HEK293 (cell line): ENCODE measurements around the gene CFAP70.

Source experiments
- CTCF ChIA-PET: fragments of 350-600 bp; formaldehyde crosslinking; extraction: SDS; loops from one replicate; lab custom pipeline; 2021; ENCODE audit warnings: antibody characterized with exemption; lab: Yijun Ruan, JAX
- POLR2A ChIA-PET: fragments of 300-600 bp; formaldehyde crosslinking; extraction: SDS; loops from one replicate; lab custom pipeline; 2020; ENCODE audit warnings: antibody characterized with exemption, inconsistent platforms; lab: Yijun Ruan, JAX
- H3K27ac ChIP-seq: fragments of 200-500 bp; sonication (Bioruptor generic); 2 replicates; pipeline ENCODE4 v1.5.1; 2014; ENCODE audit warnings: low read depth, low read length, control low read depth, inconsistent platforms; ENCODE audit errors: extremely low read depth
- H3K36me3 ChIP-seq, 2 experiments: fragments of 200-500 bp in 1 of 2; sonication (Bioruptor generic) in 1 of 2; 1 replicate in 1 of 2; 2 replicates in 1 of 2; pipeline ENCODE4 v1.5.1; 2014 to 2017; ENCODE audit warnings: inconsistent platforms in 2 of 2, low read length in 2 of 2; ENCODE audit not compliant: control insufficient read depth in 2 of 2, insufficient read depth in 1 of 2
- H3K4me1 ChIP-seq: fragments of 200-500 bp; sonication (Bioruptor generic); 2 replicates; pipeline ENCODE4 v1.5.1; 2014; ENCODE audit warnings: mild to moderate bottlenecking, low read length, inconsistent platforms; ENCODE audit not compliant: control insufficient read depth, insufficient read depth
- H3K4me3 ChIP-seq: 2 replicates; pipeline ENCODE4 v1.5.1; 2011; ENCODE audit warnings: low read depth, mild to moderate bottlenecking, control low read depth, low read length, moderate library complexity
- H3K9me3 ChIP-seq: fragments of 200-500 bp; sonication (Bioruptor generic); 2 replicates; pipeline ENCODE4 v1.5.1; 2014; ENCODE audit warnings: low read depth, low read length, inconsistent platforms; ENCODE audit not compliant: control insufficient read depth, insufficient read depth
- EGR2 ChIP-seq: fragments of 450-650 bp; formaldehyde crosslinking; IDR thresholded peaks from 2 replicates; pipeline ENCODE4 v1.5.1; 2016; ENCODE audit warnings: low read depth, missing biosample characterization, missing genetic modification characterization
- GLI2 ChIP-seq: fragments of 450-650 bp; formaldehyde crosslinking; IDR thresholded peaks from 2 replicates; pipeline ENCODE4; 2017; ENCODE audit warnings: missing biosample characterization, missing genetic modification characterization, low read depth, borderline replicate concordance
- GLIS2 ChIP-seq: fragments of 450-650 bp; formaldehyde crosslinking; IDR thresholded peaks from 2 replicates; pipeline ENCODE4 v1.5.1; 2016; ENCODE audit warnings: missing biosample characterization, missing genetic modification characterization
- HOXA7 ChIP-seq: sonication (generic); formaldehyde crosslinking; IDR thresholded peaks from 2 replicates; pipeline ENCODE4 v1.8.1; 2022; ENCODE audit warnings: missing genetic modification reagents, borderline replicate concordance
- KLF8 ChIP-seq: fragments of 450-650 bp; formaldehyde crosslinking; IDR thresholded peaks from 2 replicates; pipeline ENCODE4 v1.5.1; 2016; ENCODE audit warnings: missing biosample characterization, missing genetic modification characterization
- OSR2 ChIP-seq: fragments of 450-650 bp; formaldehyde crosslinking; IDR thresholded peaks from 2 replicates; pipeline ENCODE4 v1.5.1; 2016; ENCODE audit warnings: missing biosample characterization, missing genetic modification characterization
- ZNF138 ChIP-seq: fragments of 450-650 bp; formaldehyde crosslinking; IDR thresholded peaks from 2 replicates; pipeline ENCODE4 v1.5.1; 2016; ENCODE audit warnings: missing biosample characterization, missing genetic modification characterization, borderline replicate concordance
- ZNF19 ChIP-seq: fragments of 450-650 bp; formaldehyde crosslinking; IDR thresholded peaks from 2 replicates; pipeline ENCODE4; 2016; ENCODE audit warnings: missing biosample characterization, missing genetic modification characterization, low read depth
- ZNF202 ChIP-seq: fragments of 450-650 bp; formaldehyde crosslinking; IDR thresholded peaks from 2 replicates; pipeline ENCODE4 v1.5.1; 2016; ENCODE audit warnings: missing biosample characterization, missing genetic modification characterization, borderline replicate concordance
- ZNF426 ChIP-seq: fragments of 450-650 bp; formaldehyde crosslinking; IDR thresholded peaks from 2 replicates; pipeline ENCODE4 v1.5.1; 2017; ENCODE audit warnings: missing biosample characterization, missing genetic modification characterization, mild to moderate bottlenecking, inconsistent platforms, moderate library complexity
- ZNF521 ChIP-seq: fragments of 450-650 bp; formaldehyde crosslinking; IDR thresholded peaks from 2 replicates; pipeline ENCODE4 v1.5.1; 2017; ENCODE audit warnings: missing biosample characterization, mild to moderate bottlenecking, missing genetic modification characterization
- ZNF555 ChIP-seq: fragments of 450-650 bp; formaldehyde crosslinking; conservative IDR thresholded peaks from 2 replicates; pipeline ENCODE4 v1.5.1; 2017; ENCODE audit warnings: missing biosample characterization, mild to moderate bottlenecking, missing genetic modification characterization, inconsistent platforms
- ZNF585B ChIP-seq: fragments of 450-650 bp; formaldehyde crosslinking; IDR thresholded peaks from 2 replicates; pipeline ENCODE4 v1.5.1; 2016; ENCODE audit warnings: missing biosample characterization, missing genetic modification characterization
- ZNF660 ChIP-seq: fragments of 450-650 bp; IDR thresholded peaks from 2 replicates; pipeline ENCODE4 v1.5.1; 2018; ENCODE audit warnings: missing biosample characterization, mild to moderate bottlenecking, missing genetic modification characterization
- ZNF76 ChIP-seq: fragments of 450-650 bp; formaldehyde crosslinking; IDR thresholded peaks from 2 replicates; pipeline ENCODE4; 2016; ENCODE audit warnings: low read depth, missing biosample characterization, missing genetic modification characterization, borderline replicate concordance
- TF ChIP-seq, protein P1 (sequence below): fragments of 450-650 bp; formaldehyde crosslinking; IDR thresholded peaks from 2 replicates; pipeline ENCODE4 v1.5.1; 2016; ENCODE audit warnings: missing biosample characterization, missing genetic modification characterization
- TF ChIP-seq, protein P2 (sequence below): fragments of 450-650 bp; formaldehyde crosslinking; IDR thresholded peaks from 2 replicates; pipeline ENCODE4 v1.5.1; 2016; ENCODE audit warnings: missing biosample characterization, missing genetic modification characterization
- TF ChIP-seq, protein P3 (sequence below): fragments of 450-650 bp; formaldehyde crosslinking; IDR thresholded peaks from 2 replicates; pipeline ENCODE4 v1.5.1; 2016; ENCODE audit warnings: missing biosample characterization, missing genetic modification characterization
- TF ChIP-seq, protein P4 (sequence below): fragments of 450-650 bp; formaldehyde crosslinking; IDR thresholded peaks from 2 replicates; pipeline ENCODE4 v1.5.1; 2016; ENCODE audit warnings: missing biosample characterization, missing genetic modification characterization

CFAP70 gene

DNA sequence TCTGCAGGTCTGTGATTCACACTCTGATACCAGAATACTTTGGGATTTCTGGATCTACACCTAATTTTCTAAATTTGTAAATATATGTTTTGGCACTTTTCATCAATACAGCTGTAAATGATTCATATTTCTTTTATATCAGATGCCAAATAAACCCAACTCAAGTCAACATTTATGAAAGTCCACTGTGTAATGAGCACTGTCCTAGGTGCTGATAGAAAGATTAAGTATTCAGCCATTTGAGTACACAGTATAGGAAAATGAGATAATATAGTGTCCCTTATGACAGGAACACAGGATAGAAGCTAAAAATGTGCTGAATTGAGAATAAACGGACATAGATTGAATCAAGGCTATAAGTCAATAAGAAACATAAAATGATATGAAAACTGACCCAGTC lies 48.8 kb upstream of the CFAP70 start:
- H3K9me3 ChIP-seq = no peaks in the 10 kb centered on the region
- H3K27ac ChIP-seq = no peak overlapping the region
- no peak overlapping the region for H3K4me3 ChIP-seq
- ChIA-PET POLR2A (interaction anchor here (0.6 kb wide), 1 partner anchor 10 kb away, joined by 3 read pairs; no protein-coding TSS in a partner anchor), CTCF (no interaction called here)
- TF ChIP-seq ZNF202 (tag by site-specific recombination) = no peak
- TF ChIP-seq, protein P1, sequence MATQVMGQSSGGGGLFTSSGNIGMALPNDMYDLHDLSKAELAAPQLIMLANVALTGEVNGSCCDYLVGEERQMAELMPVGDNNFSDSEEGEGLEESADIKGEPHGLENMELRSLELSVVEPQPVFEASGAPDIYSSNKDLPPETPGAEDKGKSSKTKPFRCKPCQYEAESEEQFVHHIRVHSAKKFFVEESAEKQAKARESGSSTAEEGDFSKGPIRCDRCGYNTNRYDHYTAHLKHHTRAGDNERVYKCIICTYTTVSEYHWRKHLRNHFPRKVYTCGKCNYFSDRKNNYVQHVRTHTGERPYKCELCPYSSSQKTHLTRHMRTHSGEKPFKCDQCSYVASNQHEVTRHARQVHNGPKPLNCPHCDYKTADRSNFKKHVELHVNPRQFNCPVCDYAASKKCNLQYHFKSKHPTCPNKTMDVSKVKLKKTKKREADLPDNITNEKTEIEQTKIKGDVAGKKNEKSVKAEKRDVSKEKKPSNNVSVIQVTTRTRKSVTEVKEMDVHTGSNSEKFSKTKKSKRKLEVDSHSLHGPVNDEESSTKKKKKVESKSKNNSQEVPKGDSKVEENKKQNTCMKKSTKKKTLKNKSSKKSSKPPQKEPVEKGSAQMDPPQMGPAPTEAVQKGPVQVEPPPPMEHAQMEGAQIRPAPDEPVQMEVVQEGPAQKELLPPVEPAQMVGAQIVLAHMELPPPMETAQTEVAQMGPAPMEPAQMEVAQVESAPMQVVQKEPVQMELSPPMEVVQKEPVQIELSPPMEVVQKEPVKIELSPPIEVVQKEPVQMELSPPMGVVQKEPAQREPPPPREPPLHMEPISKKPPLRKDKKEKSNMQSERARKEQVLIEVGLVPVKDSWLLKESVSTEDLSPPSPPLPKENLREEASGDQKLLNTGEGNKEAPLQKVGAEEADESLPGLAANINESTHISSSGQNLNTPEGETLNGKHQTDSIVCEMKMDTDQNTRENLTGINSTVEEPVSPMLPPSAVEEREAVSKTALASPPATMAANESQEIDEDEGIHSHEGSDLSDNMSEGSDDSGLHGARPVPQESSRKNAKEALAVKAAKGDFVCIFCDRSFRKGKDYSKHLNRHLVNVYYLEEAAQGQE (tag by site-specific recombination) = peak; percentile 84
- H3K4me1 ChIP-seq = no peaks in the 10 kb centered on the region
- peaks cover 4 to 6% of the 10 kb centered on the region in 2 experiments; a peak in 2 of 3 replicates for H3K36me3 ChIP-seq

DNA sequence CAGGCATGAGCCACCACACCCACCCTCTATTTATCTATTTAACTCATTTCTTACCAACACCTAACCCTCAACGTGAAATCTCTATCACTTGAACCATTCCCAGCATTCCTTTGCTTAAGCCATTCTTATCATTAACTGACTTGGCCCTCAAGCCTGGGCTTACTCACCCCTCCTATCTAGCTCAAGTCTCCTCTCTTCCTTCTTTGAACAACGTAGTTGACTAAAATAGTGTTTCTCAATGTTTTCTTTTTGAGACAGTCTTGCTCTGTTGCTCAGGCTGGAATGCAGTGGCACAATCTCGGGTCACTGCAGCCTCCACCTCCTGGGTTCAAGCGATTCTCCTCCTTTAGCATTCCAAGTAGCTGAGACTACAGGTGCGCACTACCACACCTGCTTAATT lies 48.2 kb upstream of the CFAP70 start:
- no peaks in the 10 kb centered on the region for H3K4me1 ChIP-seq
- peaks cover 4 to 6% of the 10 kb centered on the region in 2 experiments; a peak in 2 of 3 replicates for H3K36me3 ChIP-seq
- H3K9me3 ChIP-seq = no peaks in the 10 kb centered on the region
- TF ChIP-seq, protein P2, sequence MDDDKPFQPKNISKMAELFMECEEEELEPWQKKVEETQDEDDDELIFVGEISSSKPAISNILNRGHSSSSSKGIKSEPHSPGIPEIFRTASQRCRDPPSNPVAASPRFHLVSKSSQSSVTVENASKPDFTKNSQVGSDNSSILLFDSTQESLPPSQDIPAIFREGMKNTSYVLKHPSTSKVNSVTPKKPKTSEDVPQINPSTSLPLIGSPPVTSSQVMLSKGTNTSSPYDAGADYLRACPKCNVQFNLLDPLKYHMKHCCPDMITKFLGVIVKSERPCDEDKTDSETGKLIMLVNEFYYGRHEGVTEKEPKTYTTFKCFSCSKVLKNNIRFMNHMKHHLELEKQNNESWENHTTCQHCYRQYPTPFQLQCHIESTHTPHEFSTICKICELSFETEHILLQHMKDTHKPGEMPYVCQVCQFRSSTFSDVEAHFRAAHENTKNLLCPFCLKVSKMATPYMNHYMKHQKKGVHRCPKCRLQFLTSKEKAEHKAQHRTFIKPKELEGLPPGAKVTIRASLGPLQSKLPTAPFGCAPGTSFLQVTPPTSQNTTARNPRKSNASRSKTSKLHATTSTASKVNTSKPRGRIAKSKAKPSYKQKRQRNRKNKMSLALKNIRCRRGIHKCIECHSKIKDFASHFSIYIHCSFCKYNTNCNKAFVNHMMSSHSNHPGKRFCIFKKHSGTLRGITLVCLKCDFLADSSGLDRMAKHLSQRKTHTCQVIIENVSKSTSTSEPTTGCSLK = no peak
- TF ChIP-seq ZNF138 (tag by site-specific recombination) (no peak), GLIS2 (tag by site-specific recombination) (no peak), ZNF585B (no peak), ZNF521 (tag by site-specific recombination) (no peak), KLF8 (tag by site-specific recombination) (no peak)
- TF ChIP-seq, protein P3, sequence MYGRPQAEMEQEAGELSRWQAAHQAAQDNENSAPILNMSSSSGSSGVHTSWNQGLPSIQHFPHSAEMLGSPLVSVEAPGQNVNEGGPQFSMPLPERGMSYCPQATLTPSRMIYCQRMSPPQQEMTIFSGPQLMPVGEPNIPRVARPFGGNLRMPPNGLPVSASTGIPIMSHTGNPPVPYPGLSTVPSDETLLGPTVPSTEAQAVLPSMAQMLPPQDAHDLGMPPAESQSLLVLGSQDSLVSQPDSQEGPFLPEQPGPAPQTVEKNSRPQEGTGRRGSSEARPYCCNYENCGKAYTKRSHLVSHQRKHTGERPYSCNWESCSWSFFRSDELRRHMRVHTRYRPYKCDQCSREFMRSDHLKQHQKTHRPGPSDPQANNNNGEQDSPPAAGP = no peak
- TF ChIP-seq, protein P4, sequence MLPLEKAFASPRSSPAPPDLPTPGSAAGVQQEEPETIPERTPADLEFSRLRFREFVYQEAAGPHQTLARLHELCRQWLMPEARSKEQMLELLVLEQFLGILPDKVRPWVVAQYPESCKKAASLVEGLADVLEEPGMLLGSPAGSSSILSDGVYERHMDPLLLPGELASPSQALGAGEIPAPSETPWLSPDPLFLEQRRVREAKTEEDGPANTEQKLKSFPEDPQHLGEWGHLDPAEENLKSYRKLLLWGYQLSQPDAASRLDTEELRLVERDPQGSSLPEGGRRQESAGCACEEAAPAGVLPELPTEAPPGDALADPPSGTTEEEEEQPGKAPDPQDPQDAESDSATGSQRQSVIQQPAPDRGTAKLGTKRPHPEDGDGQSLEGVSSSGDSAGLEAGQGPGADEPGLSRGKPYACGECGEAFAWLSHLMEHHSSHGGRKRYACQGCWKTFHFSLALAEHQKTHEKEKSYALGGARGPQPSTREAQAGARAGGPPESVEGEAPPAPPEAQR (tag by site-specific recombination) = no peak
- ChIA-PET POLR2A (interaction anchor here (0.6 kb wide), 1 partner anchor 10 kb away, joined by 3 read pairs; no protein-coding TSS in a partner anchor), CTCF (interaction anchor here (0.8 to 1.0 kb wide), 2 partner anchors 9 to 143 kb away, joined by 3 read pairs; no protein-coding TSS in a partner anchor)
- no peak overlapping the region for H3K4me3 ChIP-seq
- no peak overlapping the region for H3K27ac ChIP-seq

DNA sequence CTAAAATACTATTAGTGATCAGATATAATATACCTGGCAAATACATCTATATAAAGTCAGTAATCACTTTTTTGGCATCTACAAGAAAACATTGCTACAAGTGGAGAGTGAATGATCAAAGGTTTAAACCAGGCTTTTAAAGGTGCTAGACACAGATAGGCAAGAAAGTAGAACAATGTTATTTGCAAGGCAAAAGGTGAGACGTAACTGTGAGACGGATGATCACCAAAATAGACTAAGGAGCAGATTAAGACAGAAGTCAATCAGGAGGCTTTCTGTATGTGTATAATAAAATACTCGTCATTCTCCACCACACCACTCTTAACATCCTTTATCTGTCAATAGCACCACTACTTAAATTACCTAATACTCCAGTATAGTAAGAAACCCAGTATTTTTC lies 46.9 kb upstream of the CFAP70 start:
- Histone ChIP-seq H3K4me1 (no peaks in the 10 kb centered on the region), H3K36me3 (peaks cover 5 to 9% of the 10 kb centered on the region in 2 experiments; a peak in 2 of 3 replicates), H3K27ac (no peak overlapping the region), H3K9me3 (no peaks in the 10 kb centered on the region), H3K4me3 (no peak overlapping the region)
- POLR2A ChIA-PET = no interaction called here
- TF ChIP-seq ZNF76 (tag by site-specific recombination) = no peak
- TF ChIP-seq GLI2 = no peak
- TF ChIP-seq EGR2 = no peak
- no peak for TF ChIP-seq HOXA7
- no peak for TF ChIP-seq OSR2 (tag by site-specific recombination)
- no peak for TF ChIP-seq ZNF19 (tag by site-specific recombination)
- no peak for TF ChIP-seq ZNF660
- TF ChIP-seq ZNF555 = no peak
- no peak for TF ChIP-seq ZNF426 (tag by site-specific recombination)
- CTCF ChIA-PET = no interaction called here
